ENCODE measurements around the gene IL13RA2.

DNA sequence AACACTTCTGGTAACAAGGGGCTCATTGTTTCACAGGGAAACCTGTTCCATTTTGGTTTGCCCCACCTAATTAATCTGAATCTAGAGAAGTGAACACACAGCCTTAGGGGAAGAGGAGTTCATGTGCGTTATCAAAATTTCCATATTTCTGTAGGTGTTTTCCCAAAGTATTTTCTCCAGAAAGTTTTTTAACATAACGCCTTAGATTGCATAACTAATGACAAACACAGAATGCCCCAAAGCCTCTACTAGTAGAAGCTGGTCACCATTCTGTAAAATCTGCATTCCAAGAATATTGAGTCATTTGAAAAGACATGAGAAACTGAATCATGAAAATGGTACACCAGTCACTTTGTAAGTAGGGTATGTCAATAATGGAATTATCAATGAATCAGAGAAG lies 41.1 kb downstream of the IL13RA2 start:
- TF ChIP-seq POLR2A (IDR thresholded peaks at IDR 0.05; ENCODE audit: low read depth) (no peak), EP300 (IDR thresholded peaks at IDR 0.05) (no peak)
- TF ChIP-seq, protein P1, sequence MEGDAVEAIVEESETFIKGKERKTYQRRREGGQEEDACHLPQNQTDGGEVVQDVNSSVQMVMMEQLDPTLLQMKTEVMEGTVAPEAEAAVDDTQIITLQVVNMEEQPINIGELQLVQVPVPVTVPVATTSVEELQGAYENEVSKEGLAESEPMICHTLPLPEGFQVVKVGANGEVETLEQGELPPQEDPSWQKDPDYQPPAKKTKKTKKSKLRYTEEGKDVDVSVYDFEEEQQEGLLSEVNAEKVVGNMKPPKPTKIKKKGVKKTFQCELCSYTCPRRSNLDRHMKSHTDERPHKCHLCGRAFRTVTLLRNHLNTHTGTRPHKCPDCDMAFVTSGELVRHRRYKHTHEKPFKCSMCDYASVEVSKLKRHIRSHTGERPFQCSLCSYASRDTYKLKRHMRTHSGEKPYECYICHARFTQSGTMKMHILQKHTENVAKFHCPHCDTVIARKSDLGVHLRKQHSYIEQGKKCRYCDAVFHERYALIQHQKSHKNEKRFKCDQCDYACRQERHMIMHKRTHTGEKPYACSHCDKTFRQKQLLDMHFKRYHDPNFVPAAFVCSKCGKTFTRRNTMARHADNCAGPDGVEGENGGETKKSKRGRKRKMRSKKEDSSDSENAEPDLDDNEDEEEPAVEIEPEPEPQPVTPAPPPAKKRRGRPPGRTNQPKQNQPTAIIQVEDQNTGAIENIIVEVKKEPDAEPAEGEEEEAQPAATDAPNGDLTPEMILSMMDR (IDR thresholded peaks at IDR 0.05) = no peak
